HuH-7.5 (cell line): ENCODE measurements around the gene EGR4.

Source experiments
- DNase-seq: peaks from one replicate; pipeline ENCODE4 v3.0.0; 2011; ENCODE audit warnings: low spot score

Gene EGR4

DNA sequence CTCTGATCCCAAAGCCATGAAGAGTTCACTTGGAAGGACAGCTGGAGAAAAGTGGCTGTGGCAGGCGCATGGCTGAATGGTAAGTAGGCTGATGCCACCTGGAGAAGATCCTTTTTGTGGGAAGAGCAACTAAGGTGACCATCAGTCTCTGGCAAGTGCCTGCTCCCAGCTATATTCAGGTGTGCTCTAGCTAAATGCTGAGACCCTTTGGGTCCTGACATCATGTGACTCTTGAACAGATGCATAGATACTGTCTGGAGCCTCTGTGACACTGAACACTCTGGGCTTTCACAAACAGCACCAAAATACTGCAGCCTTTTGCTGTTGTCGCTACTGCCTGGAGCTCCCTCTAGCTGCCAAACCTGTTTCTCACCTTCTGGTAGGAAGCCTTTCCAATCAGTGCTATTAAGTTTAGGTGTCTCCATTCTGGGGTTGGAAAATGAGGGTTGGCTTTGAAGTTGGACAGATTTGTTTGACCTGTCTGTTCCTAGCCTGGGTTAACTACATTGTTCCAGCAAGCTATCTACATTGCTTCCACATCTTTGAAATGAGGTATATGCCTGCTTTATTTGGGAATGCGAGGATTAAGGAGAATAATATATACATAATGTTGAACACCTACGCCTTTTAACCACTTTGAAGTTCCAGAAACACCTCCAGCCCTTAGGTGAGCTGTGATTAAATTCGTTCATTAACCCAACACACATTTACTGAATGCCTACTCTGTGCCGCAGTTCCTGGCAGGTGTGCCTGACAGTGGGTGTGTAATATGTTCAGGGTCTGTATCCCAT lies 3.1 kb downstream of the EGR4 start:
- peak; percentile 70 for DNase-seq

DNA sequence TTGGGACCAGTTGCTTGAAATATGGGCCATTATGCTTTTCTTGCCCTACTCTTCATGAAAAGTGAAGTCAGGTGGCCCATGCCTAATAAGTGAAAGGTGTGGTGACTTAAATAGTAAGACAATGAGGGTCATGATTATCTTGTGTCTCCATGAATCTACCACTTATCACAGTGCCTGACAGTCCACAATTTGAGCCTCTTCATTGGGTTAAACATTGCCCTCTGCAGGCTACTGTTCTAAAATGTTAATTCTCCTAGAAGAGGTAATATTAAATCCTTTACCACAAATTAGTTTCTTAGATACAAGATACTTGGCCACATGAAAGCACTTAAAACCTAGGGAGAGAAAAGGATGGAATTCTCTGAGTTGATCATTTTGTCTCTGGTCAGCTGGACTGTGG lies 4.0 kb downstream of the EGR4 start:
- DNase-seq, result no peak

- DNase-seq, result no peak
Measured at GRCh38 chr2:73286134-73286655, 7.2 kb downstream of the EGR4 start.

- no peak for DNase-seq
Measured at GRCh38 chr2:73285159-73285739, 8.1 kb downstream of the EGR4 start.

DNA sequence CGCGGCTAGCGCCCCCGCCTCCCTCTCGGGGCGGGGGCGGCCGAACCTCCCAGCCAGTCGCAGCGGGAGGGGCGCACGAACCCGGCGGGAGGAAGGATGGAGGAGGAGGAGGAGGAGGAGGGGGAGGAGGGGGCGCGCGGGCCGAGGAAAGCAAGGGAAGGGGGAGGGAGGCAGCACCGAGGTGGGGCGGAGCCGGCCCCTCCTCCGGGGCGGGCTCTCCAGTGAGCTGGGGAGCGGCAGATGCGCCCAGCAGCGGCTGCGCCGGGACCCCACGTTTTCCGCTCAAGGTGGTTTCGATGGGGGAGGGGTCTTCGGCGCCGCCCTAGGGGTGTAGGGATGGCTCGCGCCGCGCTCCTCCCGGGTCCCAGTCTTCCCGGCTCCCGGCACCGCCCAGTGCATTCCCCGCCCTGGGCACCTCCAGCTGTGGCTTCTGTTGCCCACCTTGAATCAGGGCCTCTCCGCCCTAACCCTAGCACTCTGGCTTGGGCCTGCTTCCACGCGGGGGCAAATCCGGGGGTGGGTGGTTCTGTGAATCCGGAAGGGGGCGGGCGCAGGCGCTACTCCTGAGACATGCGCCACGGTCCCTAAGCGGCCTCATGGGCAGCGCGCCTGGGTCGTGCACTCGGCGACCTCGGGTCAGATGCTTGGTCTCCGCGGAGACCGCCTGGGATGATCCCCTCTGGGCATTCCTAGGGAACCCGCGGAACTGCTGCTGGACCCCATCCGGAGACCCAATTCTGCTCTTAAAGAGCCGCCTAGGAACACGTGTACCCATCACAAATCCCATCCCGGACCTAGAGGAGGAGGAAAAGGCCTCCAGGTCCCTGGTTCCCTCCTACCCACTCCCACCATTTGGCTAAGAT lies 8.8 kb downstream of the EGR4 start, which contains the start of gene FBXO41:
FBXO41 (minus strand) TSS at position 183 of the 863 bp plus-strand sequence. CDS start 14,848 bp downstream, outside the sequence.
- no peak for DNase-seq

- DNase-seq, result no peak
Measured at GRCh38 chr2:73283545-73284295, 9.6 kb downstream of the EGR4 start.

DNA sequence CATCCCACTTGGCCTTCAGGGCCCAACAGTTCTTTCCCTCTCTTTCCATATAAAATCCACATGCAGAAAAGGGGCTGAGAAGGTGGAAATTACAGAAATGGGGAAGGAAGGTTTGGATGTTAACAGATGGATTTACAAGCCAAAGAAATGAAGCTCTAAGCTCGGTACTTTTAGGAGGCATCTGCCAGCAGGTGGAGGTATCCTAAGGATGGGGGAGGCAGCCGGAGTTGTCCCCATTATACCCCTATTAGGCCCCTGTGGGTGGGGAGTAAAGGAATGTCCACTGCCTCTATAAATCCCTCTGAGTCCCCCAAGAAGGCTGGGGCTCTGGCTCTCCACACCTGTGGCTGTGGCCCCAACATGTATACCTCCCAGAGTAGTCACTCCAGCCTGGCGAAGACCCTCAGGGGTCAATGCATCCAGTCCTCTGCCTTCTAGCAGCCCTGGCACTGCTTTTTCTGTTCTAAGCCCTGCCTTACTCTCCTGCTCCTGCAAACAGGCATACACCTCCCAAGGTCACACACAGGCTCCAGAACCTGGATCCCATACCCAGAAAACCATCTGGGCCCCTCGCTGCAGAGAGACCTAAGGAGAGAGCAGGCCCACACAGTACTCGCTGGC lies 10.3 kb downstream of the EGR4 start:
- no peak for DNase-seq

DNA sequence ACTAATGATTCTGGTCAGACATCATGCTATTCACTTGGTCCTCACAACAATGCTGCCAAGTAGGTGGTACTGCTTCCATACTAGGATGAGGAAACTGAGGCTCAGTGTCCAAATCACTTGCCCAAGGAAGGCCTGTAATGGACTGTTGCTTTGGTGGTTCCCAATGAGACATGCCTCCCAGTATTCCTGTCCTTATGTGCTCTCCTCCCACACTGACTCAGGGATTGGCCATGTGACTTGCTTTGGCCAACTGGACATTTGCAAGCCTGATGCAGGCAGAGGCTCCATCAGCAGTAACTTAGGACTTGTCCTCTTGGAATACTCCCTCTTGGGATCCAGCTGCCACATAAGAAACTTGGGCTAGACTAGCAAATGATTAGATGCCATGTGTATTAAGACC lies 12.1 kb downstream of the EGR4 start:
- DNase-seq, result no peak

- DNase-seq, result no peak
Measured at GRCh38 chr2:73279852-73280251, 13.5 kb downstream of the EGR4 start.

DNA sequence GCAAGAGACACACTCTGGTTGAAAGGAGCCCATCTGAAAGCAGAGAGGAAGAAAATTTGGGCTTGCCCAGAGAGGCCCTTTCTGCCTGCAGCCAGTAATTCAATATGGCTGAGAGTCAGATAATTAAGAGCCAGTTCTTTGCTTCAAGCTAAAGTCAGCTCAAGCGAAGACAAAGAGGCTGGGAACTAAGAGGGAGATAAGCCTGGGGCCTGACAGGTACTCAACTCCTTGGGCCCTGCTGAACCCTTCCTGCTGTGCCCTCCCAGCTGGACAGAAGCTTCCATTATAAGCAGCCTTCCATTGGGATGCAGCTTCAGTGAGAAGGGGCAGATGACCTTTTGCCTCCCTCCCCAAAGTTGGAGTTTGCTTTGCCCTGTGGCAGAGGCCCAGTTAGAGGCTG lies 21.1 kb downstream of the EGR4 start:
- no peak for DNase-seq

DNA sequence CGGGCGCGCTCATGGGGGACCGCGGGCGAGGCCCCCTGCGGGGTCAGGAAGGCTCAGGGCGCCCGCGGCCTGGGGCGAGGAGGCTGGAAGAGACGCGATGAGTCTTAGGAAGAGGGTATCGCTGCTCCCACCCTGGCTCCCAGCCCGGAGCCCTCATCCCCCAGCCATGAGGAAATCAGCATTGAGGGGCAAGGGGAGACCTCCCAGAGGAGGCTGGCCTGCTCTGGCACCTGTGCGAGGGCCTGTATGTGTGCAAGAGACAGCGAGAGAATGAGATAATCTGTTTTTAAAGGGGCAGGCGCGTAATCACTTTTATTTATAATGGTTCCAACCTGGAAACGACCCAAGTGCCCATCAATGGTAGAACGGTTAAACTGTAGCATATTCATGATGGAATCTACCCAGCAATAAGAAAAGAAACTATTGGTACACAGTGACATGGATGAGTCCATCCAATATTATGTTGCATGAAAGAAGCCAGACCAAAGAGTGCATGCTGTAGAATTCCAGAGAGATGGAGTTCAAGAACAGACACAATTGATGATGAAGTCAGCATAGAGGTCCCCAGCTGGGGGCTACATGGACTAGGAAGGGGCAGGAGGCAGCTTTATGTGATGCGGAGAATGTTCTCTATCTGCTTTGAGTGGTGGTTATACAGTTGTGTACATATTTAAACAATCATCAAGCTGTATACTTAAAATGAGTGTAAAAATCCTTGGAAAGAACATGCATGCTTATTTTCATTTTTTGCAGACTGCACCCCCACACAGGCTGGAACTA lies 23.5 kb downstream of the EGR4 start:
- DNase-seq, result no peak

DNA sequence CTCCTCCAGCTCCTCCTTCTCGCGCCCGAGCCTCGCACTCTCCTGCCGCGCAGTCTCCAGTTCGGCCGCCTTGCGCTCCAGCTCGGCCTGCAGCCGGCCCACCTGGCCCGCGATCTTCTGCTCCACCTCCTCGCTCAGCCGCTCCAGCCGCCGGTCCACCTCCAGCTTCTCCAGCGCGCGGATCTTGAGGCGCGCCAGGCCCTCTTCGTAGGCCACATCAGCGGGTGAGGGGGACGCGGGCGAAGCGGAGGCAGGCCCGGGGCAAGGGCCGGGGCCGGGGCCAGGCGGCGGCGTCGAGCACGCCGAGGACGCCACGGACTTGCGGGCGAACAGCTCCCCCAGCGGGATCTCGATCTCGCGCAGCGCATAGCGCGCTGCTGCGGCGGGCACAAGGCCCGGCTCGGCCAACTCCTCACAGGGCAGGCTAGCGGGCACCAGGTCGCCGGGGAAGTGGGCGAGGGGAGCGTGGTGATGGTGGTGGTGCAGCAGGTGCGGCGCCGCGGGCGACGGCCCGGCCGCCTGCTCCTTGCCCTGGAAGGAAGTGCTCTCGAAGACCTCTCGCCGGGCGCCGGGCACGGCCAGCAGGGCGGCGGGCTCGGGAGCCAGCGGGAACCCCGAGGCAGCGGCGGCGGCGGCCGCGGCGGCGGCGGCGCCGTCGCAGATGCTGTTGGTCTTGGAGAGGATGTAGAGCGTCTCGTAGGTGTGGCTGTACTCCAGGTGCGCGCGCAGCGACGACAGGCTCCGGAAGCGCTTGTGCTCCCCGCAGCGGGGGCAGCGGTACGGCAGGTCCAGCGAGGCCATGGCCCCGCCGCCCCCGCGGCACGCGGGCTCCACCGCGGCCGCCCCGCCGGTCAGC lies 24.3 kb downstream of the EGR4 start:
- no peak for DNase-seq

- no peak for DNase-seq
Measured at GRCh38 chr2:73268366-73268829, 24.9 kb downstream of the EGR4 start.

GRCh38 chr2:73267008-73267407 lies 26.3 kb downstream of the EGR4 start:
- DNase-seq, result no peak

DNA sequence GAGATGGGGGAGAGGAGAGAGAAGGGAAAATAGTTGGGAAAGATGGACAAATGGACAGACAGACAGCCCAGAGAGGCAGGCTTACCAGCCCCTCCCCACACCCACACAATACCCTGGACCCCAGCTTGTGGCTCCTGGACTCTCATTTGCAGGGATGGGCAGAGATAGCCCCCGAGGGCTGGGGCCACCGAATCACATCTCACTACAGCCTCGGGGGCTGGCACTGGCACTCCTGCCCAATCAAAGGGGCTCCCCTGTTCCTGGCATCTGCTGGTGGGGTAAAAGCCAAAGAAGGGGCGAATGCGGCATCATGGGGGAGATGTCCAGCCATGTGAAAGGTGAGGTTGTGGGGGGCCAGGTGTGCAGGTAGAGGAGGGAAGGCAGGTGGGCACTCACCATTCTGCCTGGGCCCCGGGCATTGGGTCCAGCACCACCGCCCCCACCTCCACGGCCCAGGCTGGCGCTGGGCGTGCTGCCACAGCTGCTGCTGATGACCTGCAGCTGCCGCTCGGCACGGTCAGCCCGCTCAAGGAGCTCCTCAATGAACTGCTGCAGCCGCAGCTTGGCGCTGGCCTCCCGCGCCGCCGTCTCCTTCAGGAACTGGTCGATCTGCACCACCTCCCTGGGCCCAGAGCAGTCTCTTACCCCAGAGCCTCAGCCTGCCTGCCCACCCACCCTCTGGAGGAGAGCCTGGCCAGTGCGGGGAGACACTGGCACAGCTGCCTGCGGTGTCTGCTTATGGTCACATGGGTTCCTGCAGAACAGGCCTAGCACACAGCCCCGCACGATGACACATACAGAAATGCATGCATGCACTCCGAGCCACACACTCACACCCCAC lies 27.1 kb downstream of the EGR4 start:
- no peak for DNase-seq

DNA sequence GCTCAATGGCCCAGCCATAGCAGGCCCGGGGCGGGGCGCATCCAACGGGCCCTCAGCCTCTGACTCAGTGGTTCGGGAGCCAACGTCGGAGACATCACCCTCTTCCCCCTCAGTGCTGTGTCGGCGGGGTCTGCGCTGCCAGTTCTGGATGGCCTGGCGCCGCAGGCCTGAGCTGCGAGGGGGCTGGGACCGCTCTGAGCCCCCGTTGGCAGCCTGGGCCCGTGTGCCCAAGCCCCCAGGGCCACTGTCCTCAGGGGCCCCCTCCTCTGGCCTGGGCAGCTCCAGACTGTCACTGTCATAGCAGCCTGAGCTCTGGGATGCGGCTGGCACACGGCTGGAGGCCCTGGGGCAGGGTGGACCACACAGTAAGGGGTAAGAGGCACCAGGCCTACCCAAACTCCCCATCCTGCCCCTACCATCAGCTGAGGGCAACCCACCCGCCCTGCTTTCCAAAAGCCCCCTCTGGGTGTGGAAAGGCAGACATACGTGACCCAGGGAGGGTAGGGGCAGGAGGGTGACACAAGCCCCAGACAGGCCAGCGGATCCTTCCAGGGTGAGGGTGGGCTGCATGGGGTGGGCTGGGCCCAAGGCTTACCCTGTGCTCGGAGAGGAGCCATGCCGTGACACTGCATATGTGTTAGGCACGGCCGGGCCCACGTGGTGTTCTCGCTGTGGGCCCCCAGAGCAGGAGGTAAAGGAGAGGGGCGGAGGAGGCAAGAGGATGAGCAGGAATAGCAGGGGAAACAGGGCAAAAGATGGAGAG lies 27.9 kb downstream of the EGR4 start:
- no peak for DNase-seq

GRCh38 chr2:73264783-73265182 lies 28.6 kb downstream of the EGR4 start:
- DNase-seq, result no peak

DNA sequence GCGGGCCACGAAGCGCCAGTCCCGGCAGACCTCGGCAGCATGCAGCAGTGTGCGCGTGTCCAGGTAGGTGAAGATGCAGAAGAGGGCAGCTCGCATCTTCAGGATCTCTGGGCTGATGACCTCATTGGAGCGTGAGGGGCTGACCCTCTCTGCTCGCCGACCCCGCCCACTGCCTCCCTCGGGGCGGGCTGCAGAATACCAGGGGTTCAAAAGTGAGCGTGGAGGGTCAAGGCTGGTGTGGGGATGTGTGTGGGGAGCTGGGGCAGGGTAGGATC lies 29.1 kb downstream of the EGR4 start:
- no peak for DNase-seq
